ENCODE results near the gene MYO10.
"Not testable (repeated sequence)": the region's sequence is repeated elsewhere in the genome, so short reads cannot be mapped to it uniquely, and the experiment has no call there.

Gene MYO10

GRCh38 chr5:16656561-16657191 is 279.4 kb downstream of the MYO10 start:
- no peak for DNase-seq

- DNase-seq: no peak
Measured at GRCh38 chr5:16654647-16655334, 281.3 kb downstream of the MYO10 start.

DNA sequence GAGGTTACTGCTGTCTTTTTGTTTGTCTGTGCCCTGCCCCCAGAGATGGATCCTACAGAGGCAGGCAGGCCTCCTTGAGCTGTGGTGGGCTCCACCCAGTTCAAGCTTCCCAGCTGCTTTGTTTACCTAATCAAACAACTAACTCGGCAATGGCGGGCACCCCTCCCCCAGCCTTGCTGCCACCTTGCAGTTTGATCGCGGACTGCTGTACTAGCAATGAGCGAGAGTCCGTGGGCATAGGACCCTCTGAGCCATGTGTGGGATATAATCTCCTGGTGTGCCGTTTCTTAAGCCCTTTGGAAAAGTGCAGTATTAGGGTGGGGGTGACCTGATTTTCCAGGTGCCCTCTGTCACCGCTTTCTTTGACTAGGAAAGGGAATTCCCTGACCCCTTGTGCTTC is 287.3 kb downstream of the MYO10 start:
- not testable (repeated sequence) for DNase-seq

DNA sequence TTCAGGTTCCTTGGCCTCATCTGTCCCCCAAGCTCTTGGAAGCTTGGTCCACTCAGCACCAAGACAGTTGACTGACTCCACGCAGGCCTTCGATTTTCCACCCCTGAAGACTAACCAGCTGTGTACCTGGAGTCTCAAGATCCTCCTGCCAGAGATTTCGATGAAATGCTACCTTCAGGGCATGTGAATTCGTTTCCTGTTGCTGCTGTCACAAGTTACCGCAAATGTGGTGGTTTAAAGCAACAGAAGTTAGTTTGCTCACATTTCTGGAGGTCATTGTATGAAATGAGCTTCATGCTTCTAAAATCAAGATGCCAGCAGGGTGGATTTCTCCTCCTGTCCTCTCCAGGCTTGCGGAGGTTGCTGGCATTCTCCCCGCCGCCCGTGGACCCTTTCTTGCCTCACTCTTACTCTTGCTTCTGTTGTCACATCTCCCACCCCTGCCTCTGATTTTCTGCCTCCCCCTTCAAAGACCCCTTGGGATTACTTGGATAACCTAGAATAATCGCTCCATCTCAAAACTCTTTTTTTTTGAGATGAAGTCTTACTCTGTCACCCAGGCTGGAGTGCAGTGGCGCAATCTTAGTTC is 291.7 kb downstream of the MYO10 start:
- no peak for DNase-seq

- DNase-seq: no peak
Measured at GRCh38 chr5:16642867-16643266, 293.2 kb downstream of the MYO10 start.

DNA sequence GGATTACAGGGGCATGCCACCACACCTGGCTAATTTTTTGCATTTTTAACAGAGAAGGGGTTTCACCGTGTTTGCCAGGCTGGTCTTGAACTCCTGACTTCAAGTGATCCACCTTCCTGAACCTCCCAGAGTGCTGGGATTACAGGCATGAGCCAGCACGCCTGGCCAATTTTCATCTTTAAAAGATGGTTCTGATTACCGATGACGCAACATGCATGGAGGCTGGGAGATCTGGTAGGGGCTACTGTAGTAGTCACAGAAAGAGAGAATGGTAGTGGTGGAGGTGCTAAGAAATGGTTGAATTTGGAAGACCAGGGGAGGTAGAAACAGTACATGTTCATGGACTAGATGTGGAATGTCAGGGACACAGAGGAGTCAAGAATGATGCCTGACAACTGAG is 296.9 kb downstream of the MYO10 start:
- DNase-seq: no peak

DNA sequence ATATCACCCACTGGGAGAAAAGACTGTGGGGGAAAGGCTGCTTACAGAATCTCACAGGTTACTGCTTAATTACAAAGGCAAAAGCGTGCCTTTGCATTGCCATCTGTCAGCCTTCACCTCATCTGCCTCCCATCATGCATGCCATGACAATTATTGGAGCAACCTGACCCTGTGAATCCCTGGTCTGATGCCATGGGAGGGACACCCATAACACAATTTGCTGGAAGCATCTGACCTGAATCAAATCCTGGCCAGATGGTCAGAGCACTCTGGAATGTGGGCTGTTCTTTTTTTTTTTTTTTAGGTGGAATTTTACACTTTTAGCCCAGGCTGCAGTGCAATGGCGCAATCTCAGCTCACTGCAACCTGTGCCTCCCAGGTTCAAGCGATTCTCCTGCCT is 307.7 kb downstream of the MYO10 start:
- DNase-seq: no peak

DNA sequence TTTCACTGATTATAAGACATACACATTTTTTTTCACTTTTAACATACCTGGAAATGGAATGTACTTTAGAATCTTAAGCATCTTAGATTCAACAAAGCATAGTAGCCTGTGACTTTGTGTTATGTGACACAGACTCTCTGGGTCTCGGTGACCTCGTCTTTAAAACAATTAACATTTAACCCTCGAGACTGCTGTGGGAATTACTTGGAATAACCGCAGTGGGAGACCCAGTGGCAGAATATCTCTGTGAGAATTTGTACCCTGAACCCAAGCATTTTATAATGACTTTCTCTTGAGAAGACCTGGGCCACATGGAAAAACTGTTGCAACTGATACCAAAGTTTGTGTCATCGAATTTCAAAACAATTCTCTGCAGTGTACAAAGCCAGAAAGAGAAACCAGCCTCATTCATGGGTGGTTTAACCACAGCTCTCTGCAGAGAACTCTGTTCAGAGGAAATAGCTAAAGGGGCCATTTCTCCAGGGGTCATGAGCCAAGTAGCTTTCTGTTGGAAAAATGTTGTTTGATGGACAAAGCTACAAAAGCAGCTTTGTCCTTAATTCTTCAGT is 309.3 kb downstream of the MYO10 start:
- no peak for DNase-seq

GRCh38 chr5:16625096-16625495 is 311.0 kb downstream of the MYO10 start:
- DNase-seq: no peak

DNA sequence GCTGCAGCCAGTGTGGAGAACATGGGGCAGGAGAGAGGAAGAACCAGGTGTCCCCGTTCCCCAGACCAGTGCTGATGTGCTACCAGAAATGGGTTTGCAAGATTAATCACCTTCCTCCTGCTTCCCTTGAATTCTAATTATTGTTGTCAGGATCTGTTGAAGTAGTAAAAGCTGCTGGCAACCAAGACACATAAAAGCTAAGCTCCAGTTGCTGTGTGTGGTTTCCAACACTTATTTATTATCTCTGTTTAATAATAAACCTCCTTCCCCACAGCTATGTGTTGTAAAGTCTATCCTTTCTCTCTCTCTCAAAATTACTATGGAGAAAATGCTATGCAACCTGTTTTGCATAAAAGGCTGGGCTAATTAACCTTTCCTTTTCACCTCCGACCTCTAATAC is 317.0 kb downstream of the MYO10 start:
- no peak for DNase-seq

- DNase-seq: no peak
Measured at GRCh38 chr5:16618138-16618897, 317.8 kb downstream of the MYO10 start.

GRCh38 chr5:16617274-16617968 is 318.7 kb downstream of the MYO10 start:
- DNase-seq: no peak

GRCh38 chr5:16616536-16617273 is 319.4 kb downstream of the MYO10 start, which contains the start of gene RETREG1:
Gene RETREG1, minus strand, starts transcription at chr5:16616997. Its CDS starts 26 bp downstream, at chr5:16616971.
- DNase-seq: no peak

DNA sequence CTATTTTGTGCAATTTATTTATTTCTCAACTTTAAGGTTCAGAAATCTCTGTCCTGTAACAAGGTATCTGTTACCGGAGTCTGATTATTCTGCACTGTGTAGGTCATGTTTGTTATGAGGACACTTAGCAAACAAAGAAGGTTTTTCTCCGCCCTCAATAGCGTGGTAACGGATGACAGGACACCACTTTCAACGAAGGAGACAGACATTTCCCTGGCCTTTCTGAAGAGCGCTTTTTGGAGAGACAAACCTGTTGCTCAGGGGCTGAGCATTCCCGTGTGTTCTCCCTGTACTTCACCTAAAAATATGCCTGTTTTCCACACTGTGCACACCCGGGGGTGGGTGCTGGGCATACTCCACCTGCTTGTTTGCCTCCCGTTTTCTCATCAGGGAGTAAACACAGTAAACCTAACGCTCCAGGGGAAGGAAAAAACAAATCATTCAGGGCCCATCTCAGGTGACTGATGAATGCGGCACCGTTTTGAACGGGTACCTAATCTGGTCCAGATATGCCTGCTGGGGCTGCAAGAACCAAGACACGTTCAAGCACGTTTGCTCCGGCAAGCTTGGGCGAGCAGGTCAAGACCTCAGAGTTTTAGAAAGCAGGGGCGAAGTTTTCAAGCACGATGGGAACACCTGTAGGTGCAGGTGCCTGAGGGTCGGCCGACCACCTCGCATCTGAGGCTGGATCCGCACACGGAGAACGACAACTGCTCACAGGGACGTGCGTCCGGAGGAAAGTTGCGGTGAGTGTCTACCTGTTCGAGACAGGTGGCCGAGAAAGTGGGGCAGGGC is 320.1 kb downstream of the MYO10 start:
- no peak for DNase-seq

- DNase-seq: no peak
Measured at GRCh38 chr5:16612007-16612406, 324.1 kb downstream of the MYO10 start.
